HG03135 (cell line): ENCODE measurements around the gene RNF217.
"Not testable (repeated sequence)": the region's sequence is repeated elsewhere in the genome, so short reads cannot be mapped to it uniquely, and the experiment has no call there.

ENCODE experiments used
- ATAC-seq: cut with Tn5 transposase; IDR thresholded peaks from one replicate; pipeline ENCODE4 v1.9.1; 2021; ENCODE audit warnings: mild to moderate bottlenecking, moderate library complexity; ENCODE audit not compliant: unreplicated experiment

RNF217 gene

GRCh38 chr6:124961777-124962638 lies at the start of gene RNF217:
RNF217 (plus strand) TSS chr6:124962437; CDS start chr6:124962545, 108 bp downstream.
- ATAC-seq = no peak

GRCh38 chr6:124913056-124913455 lies 49.2 kb upstream of the RNF217 start:
- no peak for ATAC-seq

GRCh38 chr6:124917769-124918168 lies 44.5 kb upstream of the RNF217 start:
- no peak for ATAC-seq

GRCh38 chr6:124919703-124920102 lies 42.5 kb upstream of the RNF217 start:
- ATAC-seq = not testable (repeated sequence)

- ATAC-seq = no peak
Observed at GRCh38 chr6:124924333-124924759, 37.9 kb upstream of the RNF217 start.

GRCh38 chr6:124926435-124926834 lies 35.8 kb upstream of the RNF217 start:
- no peak for ATAC-seq

GRCh38 chr6:124927806-124928205 lies 34.4 kb upstream of the RNF217 start:
- ATAC-seq = no peak

GRCh38 chr6:124928851-124929250 lies 33.4 kb upstream of the RNF217 start:
- ATAC-seq = no peak

GRCh38 chr6:124937645-124938044 lies 24.6 kb upstream of the RNF217 start:
- ATAC-seq = no peak

- peak; percentile 65 for ATAC-seq
Observed at GRCh38 chr6:124941259-124941658, 21.0 kb upstream of the RNF217 start.

GRCh38 chr6:124943658-124944057 lies 18.6 kb upstream of the RNF217 start:
- ATAC-seq = no peak

- ATAC-seq = no peak
Observed at GRCh38 chr6:124947971-124948451, 14.2 kb upstream of the RNF217 start.

- ATAC-seq = no peak
Observed at GRCh38 chr6:124949706-124950105, 12.5 kb upstream of the RNF217 start.

- no peak for ATAC-seq
Observed at GRCh38 chr6:124953808-124954207, 8.4 kb upstream of the RNF217 start.

- ATAC-seq = no peak
Observed at GRCh38 chr6:124955108-124955856, 7.0 kb upstream of the RNF217 start.

- no peak for ATAC-seq
Observed at GRCh38 chr6:124956018-124956417, 6.2 kb upstream of the RNF217 start.

- no peak for ATAC-seq
Observed at GRCh38 chr6:124958149-124958548, 4.1 kb upstream of the RNF217 start.

- ATAC-seq = no peak
Observed at GRCh38 chr6:124958759-124959354, 3.4 kb upstream of the RNF217 start.

- no peak for ATAC-seq
Observed at GRCh38 chr6:124960757-124961463, 1.3 kb upstream of the RNF217 start.

GRCh38 chr6:124961464-124961776 lies 817 bp upstream of the RNF217 start:
- ATAC-seq = no peak
